ENCODE measurements around the gene CD247. TPM values are rescaled to one million over a fixed set of nuclear protein-coding genes. Genes with fewer than 3 reads are reported as not detected.

The CD247 gene
- polyA plus RNA-seq, 1 of the 3 experiments (the other 2 are of a cell fraction): 0.08 TPM

DNA sequence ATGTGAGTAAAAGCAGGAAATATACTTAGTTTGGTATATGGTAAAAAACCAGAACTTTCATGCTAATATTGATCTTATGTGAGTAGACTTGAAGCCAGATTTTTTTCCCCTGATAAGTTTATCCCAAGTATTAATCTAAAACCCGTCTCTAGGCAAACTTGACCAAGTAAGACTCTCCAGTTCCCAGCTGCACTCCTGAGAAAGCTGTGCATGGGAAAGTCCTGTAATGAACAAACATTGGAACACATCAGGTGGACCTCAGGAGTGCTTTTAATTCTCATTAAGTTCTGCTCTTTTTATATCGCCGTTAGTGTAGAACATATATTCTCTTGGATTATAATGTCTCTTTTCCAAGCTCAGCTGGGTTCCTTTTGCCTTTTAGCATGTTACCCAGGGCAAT, 105.0 kb downstream of the CD247 start:
- H3K27ac ChIP-seq (ENCODE audit: low read depth in 2 of 2, low read length in 1 of 2): no peak overlapping the region
- no peak overlapping the region for H3K9ac ChIP-seq
- DNase-seq: no peak
- no peak overlapping the region for H3K4me2 ChIP-seq
- ChIA-PET POLR2A (no interaction called here), CTCF (interaction anchor here (1.2 to 1.5 kb wide), 2 partner anchors 12 kb away, joined by 3 to 5 read pairs; no protein-coding TSS in a partner anchor)
- WGBS (ENCODE audit: low lambda C conversion rate): 93% methylated on average over 3 of the region's 3 CpGs
- peaks cover 16 to 44% of the 10 kb centered on the region in 2 experiments for H3K36me3 ChIP-seq (replicated peaks in 1 of 2; ENCODE audit: control insufficient read depth in 1 of 2, insufficient read depth in 2 of 2, low read length in 1 of 2)
- no peak overlapping the region for H3K4me3 ChIP-seq (ENCODE audit: low read depth in 2 of 2, low read length in 1 of 2)
- H3K9me3 ChIP-seq: no peaks in the 10 kb centered on the region
- no peaks in the 10 kb centered on the region for H4K20me1 ChIP-seq (ENCODE audit: insufficient read depth)
- H3K27me3 ChIP-seq (ENCODE audit: insufficient read depth): no peaks in the 10 kb centered on the region
- H3K9me2 ChIP-seq: no peaks in the 10 kb centered on the region
- TF ChIP-seq NFIC (IDR thresholded peaks at IDR 0.05; ENCODE audit: borderline replicate concordance) (no peak), TAF1 (IDR thresholded peaks at IDR 0.05; ENCODE audit: borderline replicate concordance, low read depth, low read length) (no peak), MEF2A (IDR thresholded peaks at IDR 0.05; ENCODE audit: borderline replicate concordance, low read depth) (no peak), FOXM1 (IDR thresholded peaks at IDR 0.05; ENCODE audit: low read depth) (no peak), FOSL2 (IDR thresholded peaks at IDR 0.05; ENCODE audit: borderline replicate concordance, low read depth) (no peak), MXI1 (IDR thresholded peaks at IDR 0.05; ENCODE audit: low read depth, low read length) (no peak), EP300 (IDR thresholded peaks at IDR 0.05; ENCODE audit: borderline replicate concordance in 1 of 2, low read depth in 1 of 2, low read length in 1 of 2) (no peak), FOXJ3 (CRISPR knock-in tag; IDR thresholded peaks at IDR 0.05) (no peak), ELF1 (IDR thresholded peaks at IDR 0.05) (no peak), GABPA (IDR thresholded peaks at IDR 0.05; ENCODE audit: low read depth) (no peak), SMC3 (IDR thresholded peaks at IDR 0.05; ENCODE audit: low read depth, low read length) (no peak), SIN3A (IDR thresholded peaks at IDR 0.05; ENCODE audit: borderline replicate concordance, low read depth, low read length) (no peak)
- TF ChIP-seq, protein P1, sequence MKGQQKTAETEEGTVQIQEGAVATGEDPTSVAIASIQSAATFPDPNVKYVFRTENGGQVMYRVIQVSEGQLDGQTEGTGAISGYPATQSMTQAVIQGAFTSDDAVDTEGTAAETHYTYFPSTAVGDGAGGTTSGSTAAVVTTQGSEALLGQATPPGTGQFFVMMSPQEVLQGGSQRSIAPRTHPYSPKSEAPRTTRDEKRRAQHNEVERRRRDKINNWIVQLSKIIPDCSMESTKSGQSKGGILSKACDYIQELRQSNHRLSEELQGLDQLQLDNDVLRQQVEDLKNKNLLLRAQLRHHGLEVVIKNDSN (IDR thresholded peaks at IDR 0.05; ENCODE audit: borderline replicate concordance, low read depth): no peak
- TF ChIP-seq, protein P2, sequence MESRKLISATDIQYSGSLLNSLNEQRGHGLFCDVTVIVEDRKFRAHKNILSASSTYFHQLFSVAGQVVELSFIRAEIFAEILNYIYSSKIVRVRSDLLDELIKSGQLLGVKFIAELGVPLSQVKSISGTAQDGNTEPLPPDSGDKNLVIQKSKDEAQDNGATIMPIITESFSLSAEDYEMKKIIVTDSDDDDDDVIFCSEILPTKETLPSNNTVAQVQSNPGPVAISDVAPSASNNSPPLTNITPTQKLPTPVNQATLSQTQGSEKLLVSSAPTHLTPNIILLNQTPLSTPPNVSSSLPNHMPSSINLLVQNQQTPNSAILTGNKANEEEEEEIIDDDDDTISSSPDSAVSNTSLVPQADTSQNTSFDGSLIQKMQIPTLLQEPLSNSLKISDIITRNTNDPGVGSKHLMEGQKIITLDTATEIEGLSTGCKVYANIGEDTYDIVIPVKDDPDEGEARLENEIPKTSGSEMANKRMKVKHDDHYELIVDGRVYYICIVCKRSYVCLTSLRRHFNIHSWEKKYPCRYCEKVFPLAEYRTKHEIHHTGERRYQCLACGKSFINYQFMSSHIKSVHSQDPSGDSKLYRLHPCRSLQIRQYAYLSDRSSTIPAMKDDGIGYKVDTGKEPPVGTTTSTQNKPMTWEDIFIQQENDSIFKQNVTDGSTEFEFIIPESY (IDR thresholded peaks at IDR 0.05; ENCODE audit: borderline replicate concordance, low read depth): no peak
- TF ChIP-seq, protein P3, sequence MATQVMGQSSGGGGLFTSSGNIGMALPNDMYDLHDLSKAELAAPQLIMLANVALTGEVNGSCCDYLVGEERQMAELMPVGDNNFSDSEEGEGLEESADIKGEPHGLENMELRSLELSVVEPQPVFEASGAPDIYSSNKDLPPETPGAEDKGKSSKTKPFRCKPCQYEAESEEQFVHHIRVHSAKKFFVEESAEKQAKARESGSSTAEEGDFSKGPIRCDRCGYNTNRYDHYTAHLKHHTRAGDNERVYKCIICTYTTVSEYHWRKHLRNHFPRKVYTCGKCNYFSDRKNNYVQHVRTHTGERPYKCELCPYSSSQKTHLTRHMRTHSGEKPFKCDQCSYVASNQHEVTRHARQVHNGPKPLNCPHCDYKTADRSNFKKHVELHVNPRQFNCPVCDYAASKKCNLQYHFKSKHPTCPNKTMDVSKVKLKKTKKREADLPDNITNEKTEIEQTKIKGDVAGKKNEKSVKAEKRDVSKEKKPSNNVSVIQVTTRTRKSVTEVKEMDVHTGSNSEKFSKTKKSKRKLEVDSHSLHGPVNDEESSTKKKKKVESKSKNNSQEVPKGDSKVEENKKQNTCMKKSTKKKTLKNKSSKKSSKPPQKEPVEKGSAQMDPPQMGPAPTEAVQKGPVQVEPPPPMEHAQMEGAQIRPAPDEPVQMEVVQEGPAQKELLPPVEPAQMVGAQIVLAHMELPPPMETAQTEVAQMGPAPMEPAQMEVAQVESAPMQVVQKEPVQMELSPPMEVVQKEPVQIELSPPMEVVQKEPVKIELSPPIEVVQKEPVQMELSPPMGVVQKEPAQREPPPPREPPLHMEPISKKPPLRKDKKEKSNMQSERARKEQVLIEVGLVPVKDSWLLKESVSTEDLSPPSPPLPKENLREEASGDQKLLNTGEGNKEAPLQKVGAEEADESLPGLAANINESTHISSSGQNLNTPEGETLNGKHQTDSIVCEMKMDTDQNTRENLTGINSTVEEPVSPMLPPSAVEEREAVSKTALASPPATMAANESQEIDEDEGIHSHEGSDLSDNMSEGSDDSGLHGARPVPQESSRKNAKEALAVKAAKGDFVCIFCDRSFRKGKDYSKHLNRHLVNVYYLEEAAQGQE (IDR thresholded peaks at IDR 0.05; ENCODE audit: low read depth, low read length): no peak
- H3F3A ChIP-seq (replicated peaks; ENCODE audit: insufficient read depth): peaks cover 1% of the 10 kb centered on the region
- H3K4me1 ChIP-seq (ENCODE audit: control insufficient read depth in 1 of 2, insufficient read depth in 2 of 2, low read depth in 1 of 2, low read length in 1 of 2): peaks cover 0 to 2% of the 10 kb centered on the region in 2 experiments; a peak in 1 of 4 replicates
- no peaks in the 10 kb centered on the region for H3K79me2 ChIP-seq (ENCODE audit: insufficient read depth)
- no peak overlapping the region for H2AFZ ChIP-seq (ENCODE audit: low read depth)

Measured in SK-N-SH (cell line).